Spleen (tissue), 11 donors: ENCODE results near the gene TMEM207. TPM values are rescaled to one million over a fixed set of nuclear protein-coding genes. Genes with fewer than 3 reads are reported as not detected.

ENCODE experiments used
- DNase-seq: peaks from one replicate; pipeline ENCODE4 v3.0.0-alpha.2; 2020
- H3K27ac ChIP-seq, 8 donors: fragments of 200-600 bp; sonication (generic) in 7 of 8; 1 replicate in 4 of 8; 2 replicates in 4 of 8; pipeline versions ENCODE4 v1.5.0 to v1.8.0; 2016 to 2021; ENCODE audit warnings: inconsistent platforms in 4 of 8, mild to moderate bottlenecking in 4 of 8, moderate library complexity in 1 of 8
- H3K27me3 ChIP-seq, 7 donors: fragments of 200-600 bp; sonication (generic) in 6 of 7; replicated peaks in 1 of 7; 1 replicate in 4 of 7; 2 replicates in 3 of 7; pipeline versions ENCODE4 v1.5.0 to v1.8.0; 2016 to 2021; ENCODE audit warnings: inconsistent platforms in 3 of 7, mild to moderate bottlenecking in 1 of 7
- H3K36me3 ChIP-seq, 6 donors: fragments of 200-600 bp; sonication (generic) in 5 of 6; 1 replicate in 4 of 6; 2 replicates in 2 of 6; pipeline versions ENCODE4 v1.5.0 to v1.8.0; 2016 to 2021; ENCODE audit warnings: inconsistent platforms in 2 of 6
- H3K4me1 ChIP-seq, 6 donors: fragments of 200-600 bp; sonication (generic) in 5 of 6; 1 replicate in 3 of 6; 2 replicates in 3 of 6; pipeline versions ENCODE4 v1.5.0 to v1.8.0; 2016 to 2021; ENCODE audit warnings: inconsistent platforms in 3 of 6
- H3K4me3 ChIP-seq, 8 donors: fragments of 200-600 bp; sonication (generic) in 7 of 8; 1 replicate in 4 of 8; 2 replicates in 4 of 8; pipeline versions ENCODE4 v1.5.0 to v1.8.0; 2016 to 2021; ENCODE audit warnings: inconsistent platforms in 4 of 8, mild to moderate bottlenecking in 4 of 8, moderate library complexity in 2 of 8
- H3K9me3 ChIP-seq, 8 donors: fragments of 200-600 bp; sonication (generic) in 7 of 8; 1 replicate in 4 of 8; 2 replicates in 4 of 8; pipeline versions ENCODE4 v1.5.0 to v1.8.0; 2016 to 2021; ENCODE audit warnings: inconsistent platforms in 4 of 8
- CTCF ChIP-seq, 11 experiments: fragments of 200-600 bp in 7 of 11; fragments of 450-650 bp in 4 of 11; sonication (generic) in 4 of 11; IDR thresholded peaks in 8 of 11; conservative IDR thresholded peaks in 3 of 11; 1 replicate in 7 of 11; 2 replicates in 4 of 11; pipeline versions ENCODE4 v1.4.0 to v1.8.0; 2016 to 2021; ENCODE audit warnings: antibody characterized with exemption in 11 of 11, inconsistent platforms in 4 of 11, mild to moderate bottlenecking in 1 of 11
- POLR2A ChIP-seq, 3 donors: fragments of 450-650 bp; IDR thresholded peaks; one replicate each; pipeline ENCODE4 v1.5.1; 2017; ENCODE audit warnings: antibody characterized with exemption in 3 of 3, mild to moderate bottlenecking in 1 of 3
- POLR2AphosphoS5 ChIP-seq, 3 donors: sonication (generic); formaldehyde crosslinking; IDR thresholded peaks; one replicate each; pipeline ENCODE4 v1.5.1; 2017; ENCODE audit warnings: antibody characterized with exemption in 3 of 3
- WGBS, 5 donors: extraction: QIAGEN DNeasy Blood & Tissue Kit in 3 of 5; methylation state at CpG; one replicate each; pipeline versions ENCODE4 v1.1.5 to v1.1.7; 2013 to 2018; 5-methylcytosine and 5-hydroxymethylcytosine counted together
- intact Hi-C: fragments of 100-400 bp; cut with DNase I; formaldehyde crosslinking; loops from one replicate; pipeline ENCODE4 v1.15.0; 2023; ENCODE audit warnings: low total_unique reads
- polyA plus RNA-seq, 3 donors: library from polyadenylated mRNA; stranded (reverse); fragments of 200-250 nt; gene quantifications; one replicate each; pipeline ENCODE4 v1.2.1, GENCODE V29; 2013
- total RNA-seq, 7 donors: library from RNA; depleted of rRNA in 3 of 7; stranded (reverse); fragments of >200 nt in 3 of 7; fragmentation: NEBNext Ultra II Directional in 4 of 7; extraction: Animal tissue kit (Norgen Biotek cat#: 25700) in 4 of 7; gene quantifications; one replicate each; pipeline versions ENCODE4 v1.1.0 to v1.2.1, GENCODE V29; 2016 to 2021
- donor health status: healthy with polysubstance abuse.
- donor health status: DM: no; HTN: no; CAD: no; lungs with moderate emphysema.
- donor health status: DM: no; HTN: no; CAD: no.
- donor health status: Bipolar disorder and iron deficiency.
- donor health status: healthy.
- donor health status: DM: no; HTN: no; CAD: no.
- donor health status: DM: yes; HTN: yes; CAD: no.

The TMEM207 gene
- total and polyA plus RNA-seq, 10 donors: not detected

- Histone ChIP-seq H3K9me3 (no peaks in the 10 kb centered on the region), H3K27ac (no peak overlapping the region), H3K27me3 (no peaks in the 10 kb centered on the region), H3K4me1 (no peaks in the 10 kb centered on the region), H3K4me3 (no peak overlapping the region), H3K36me3 (no peaks in the 10 kb centered on the region)
- intact Hi-C loops: no loop called here
- TF ChIP-seq POLR2AphosphoS5 (IDR thresholded peaks at IDR 0.05): no peak
- no peak for TF ChIP-seq CTCF (IDR thresholded peaks at IDR 0.05 in 8 of 11, conservative IDR thresholded peaks at IDR 0.05 in 3 of 11)
- no peak for TF ChIP-seq POLR2A (IDR thresholded peaks at IDR 0.05)
- no peak for DNase-seq
These were observed 53.7 kb downstream of the TMEM207 start for GRCh38 chr3:190396001-190396400.

- no peak for TF ChIP-seq POLR2AphosphoS5 (IDR thresholded peaks at IDR 0.05)
- TF ChIP-seq POLR2A (IDR thresholded peaks at IDR 0.05): no peak
- TF ChIP-seq CTCF (IDR thresholded peaks at IDR 0.05 in 8 of 11, conservative IDR thresholded peaks at IDR 0.05 in 3 of 11): no peak
- no peak overlapping the region for H3K4me3 ChIP-seq
- 47 to 75% (median 69%) methylated on average over 3 of the region's 3 CpGs for WGBS, 5 donors
- DNase-seq: no peak
- no peaks in the 10 kb centered on the region for H3K27me3 ChIP-seq
- intact Hi-C loops: no loop called here
- H3K4me1 ChIP-seq: no peaks in the 10 kb centered on the region
- no peak overlapping the region for H3K27ac ChIP-seq
- no peaks in the 10 kb centered on the region for H3K36me3 ChIP-seq
- H3K9me3 ChIP-seq: no peaks in the 10 kb centered on the region
These were observed 61.0 kb downstream of the TMEM207 start for GRCh38 chr3:190388703-190389102.

GRCh38 chr3:190387578-190388213 is 62.0 kb downstream of the TMEM207 start, which contains the start of gene CLDN16:
TSS of gene CLDN16 (plus strand) at chr3:190388163. CDS start at chr3:190388330, 167 bp downstream.
- Histone ChIP-seq H3K27ac (no peak within 1 kb of the TSS), H3K4me3 (no peak within 1 kb of the TSS), H3K4me1 (no peaks in the 10 kb centered on the region), H3K36me3 (no peaks in the 10 kb centered on the region), H3K27me3 (no peaks in the 10 kb centered on the region), H3K9me3 (no peaks in the 10 kb centered on the region)
- intact Hi-C loops: no loop called here
- TF ChIP-seq CTCF (IDR thresholded peaks at IDR 0.05 in 8 of 11, conservative IDR thresholded peaks at IDR 0.05 in 3 of 11) (no peak), POLR2A (IDR thresholded peaks at IDR 0.05) (no peak), POLR2AphosphoS5 (IDR thresholded peaks at IDR 0.05) (no peak)
- DNase-seq: no peak
- 82 to 86% (median 85%) methylated on average over 12 of the region's 12 CpGs for WGBS, 5 donors

- WGBS, 5 donors: 68 to 85% (median 75%) methylated on average over 8 of the region's 8 CpGs
- no peaks in the 10 kb centered on the region for H3K36me3 ChIP-seq
- TF ChIP-seq CTCF (IDR thresholded peaks at IDR 0.05 in 8 of 11, conservative IDR thresholded peaks at IDR 0.05 in 3 of 11): no peak
- TF ChIP-seq POLR2A (IDR thresholded peaks at IDR 0.05): no peak
- no peak for TF ChIP-seq POLR2AphosphoS5 (IDR thresholded peaks at IDR 0.05)
- H3K4me1 ChIP-seq: no peaks in the 10 kb centered on the region
- no peak overlapping the region for H3K4me3 ChIP-seq
- H3K27ac ChIP-seq: no peak overlapping the region
- no peaks in the 10 kb centered on the region for H3K27me3 ChIP-seq
- no peaks in the 10 kb centered on the region for H3K9me3 ChIP-seq
- DNase-seq: no peak
- intact Hi-C loops: no loop called here
These were observed 63.7 kb downstream of the TMEM207 start for GRCh38 chr3:190385731-190386688.
